Osteoblast (primary cell): Measurements from ENCODE around the gene PLXDC2. TPM values are rescaled to one million over a fixed set of nuclear protein-coding genes. Genes with fewer than 3 reads are reported as not detected.

Source experiments
- DNase-seq: peaks from one replicate; pipeline ENCODE4 v3.0.0; 2011; ENCODE audit warnings: low spot score, mixed read lengths; ENCODE audit not compliant: insufficient read length; ENCODE audit errors: missing footprints
- H2AFZ ChIP-seq: 2 replicates; pipeline ENCODE4 v1.6.0; 2011; ENCODE audit warnings: mild to moderate bottlenecking, low read length
- H3K27ac ChIP-seq: 2 replicates; pipeline ENCODE4 v1.5.1; 2011; ENCODE audit warnings: mild to moderate bottlenecking, low read depth, low read length, moderate library complexity
- H3K27me3 ChIP-seq: 2 replicates; pipeline ENCODE4 v1.6.0; 2012; ENCODE audit warnings: mild to moderate bottlenecking, control low read depth, inconsistent platforms, low read length, moderate library complexity; ENCODE audit not compliant: insufficient read depth
- H3K36me3 ChIP-seq: 2 replicates; pipeline ENCODE4 v1.5.1; 2011; ENCODE audit warnings: mild to moderate bottlenecking, low read length, control low read depth, moderate library complexity; ENCODE audit not compliant: insufficient read depth
- H3K4me1 ChIP-seq: 2 replicates; pipeline ENCODE4 v1.5.1; 2011; ENCODE audit warnings: mild to moderate bottlenecking, low read length, control low read depth, moderate library complexity; ENCODE audit not compliant: insufficient read depth
- H3K4me2 ChIP-seq: 2 replicates; pipeline ENCODE4 v1.6.0; 2011; ENCODE audit warnings: mild to moderate bottlenecking, low read length; ENCODE audit not compliant: insufficient read depth
- H3K4me3 ChIP-seq: fragments of 200-600 bp; sonication (generic); 3 replicates; pipeline ENCODE4 v1.5.1; 2012; ENCODE audit warnings: mild to moderate bottlenecking, low read length, inconsistent platforms; ENCODE audit not compliant: insufficient read depth
- H3K79me2 ChIP-seq: 2 replicates; pipeline ENCODE4 v1.6.0; 2012; ENCODE audit warnings: mild to moderate bottlenecking, low read length, control low read depth, inconsistent platforms; ENCODE audit not compliant: insufficient read depth
- H3K9me3 ChIP-seq: 2 replicates; pipeline ENCODE4 v1.5.1; 2011; ENCODE audit warnings: low read depth, low read length, control low read depth
- H4K20me1 ChIP-seq: 2 replicates; pipeline ENCODE4 v1.6.0; 2012; ENCODE audit warnings: mild to moderate bottlenecking, low read length, control low read depth; ENCODE audit not compliant: insufficient read depth
- total RNA-seq: library from RNA; depleted of rRNA; stranded (reverse); fragments of >200 nt; gene quantifications from 2 replicates; pipeline ENCODE4 v1.2.3, GENCODE V29; 2012
- TF ChIP-seq, protein P1 (sequence below): IDR thresholded peaks from 2 replicates; pipeline ENCODE4 v1.5.1; 2011; ENCODE audit warnings: mild to moderate bottlenecking, low read depth, low read length, moderate library complexity; ENCODE audit errors: extremely low read depth

PLXDC2 gene
- total RNA-seq, 1 donor: 63.3 TPM

- Histone ChIP-seq H3K4me3 (no peak overlapping the region), H3K36me3 (no peaks in the 10 kb centered on the region), H2AFZ (no peak overlapping the region), H3K79me2 (no peaks in the 10 kb centered on the region), H3K27me3 (no peaks in the 10 kb centered on the region), H3K4me2 (no peak overlapping the region), H3K4me1 (no peaks in the 10 kb centered on the region), H4K20me1 (no peaks in the 10 kb centered on the region), H3K9me3 (no peaks in the 10 kb centered on the region), H3K27ac (no peak overlapping the region)
- DNase-seq: no peak
- TF ChIP-seq, protein P1, sequence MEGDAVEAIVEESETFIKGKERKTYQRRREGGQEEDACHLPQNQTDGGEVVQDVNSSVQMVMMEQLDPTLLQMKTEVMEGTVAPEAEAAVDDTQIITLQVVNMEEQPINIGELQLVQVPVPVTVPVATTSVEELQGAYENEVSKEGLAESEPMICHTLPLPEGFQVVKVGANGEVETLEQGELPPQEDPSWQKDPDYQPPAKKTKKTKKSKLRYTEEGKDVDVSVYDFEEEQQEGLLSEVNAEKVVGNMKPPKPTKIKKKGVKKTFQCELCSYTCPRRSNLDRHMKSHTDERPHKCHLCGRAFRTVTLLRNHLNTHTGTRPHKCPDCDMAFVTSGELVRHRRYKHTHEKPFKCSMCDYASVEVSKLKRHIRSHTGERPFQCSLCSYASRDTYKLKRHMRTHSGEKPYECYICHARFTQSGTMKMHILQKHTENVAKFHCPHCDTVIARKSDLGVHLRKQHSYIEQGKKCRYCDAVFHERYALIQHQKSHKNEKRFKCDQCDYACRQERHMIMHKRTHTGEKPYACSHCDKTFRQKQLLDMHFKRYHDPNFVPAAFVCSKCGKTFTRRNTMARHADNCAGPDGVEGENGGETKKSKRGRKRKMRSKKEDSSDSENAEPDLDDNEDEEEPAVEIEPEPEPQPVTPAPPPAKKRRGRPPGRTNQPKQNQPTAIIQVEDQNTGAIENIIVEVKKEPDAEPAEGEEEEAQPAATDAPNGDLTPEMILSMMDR: no peak
Observed at GRCh38 chr10:19775296-19775695, 40.9 kb upstream of the PLXDC2 start.

- no peak for DNase-seq
- no peaks in the 10 kb centered on the region for H3K79me2 ChIP-seq
- no peak overlapping the region for H3K4me2 ChIP-seq
- no peaks in the 10 kb centered on the region for H3K27me3 ChIP-seq
- no peaks in the 10 kb centered on the region for H3K9me3 ChIP-seq
- H3K4me1 ChIP-seq: no peaks in the 10 kb centered on the region
- no peak overlapping the region for H3K4me3 ChIP-seq
- no peaks in the 10 kb centered on the region for H4K20me1 ChIP-seq
- H3K27ac ChIP-seq: no peak overlapping the region
- no peak overlapping the region for H2AFZ ChIP-seq
- H3K36me3 ChIP-seq: no peaks in the 10 kb centered on the region
- TF ChIP-seq, protein P1: no peak
Observed at GRCh38 chr10:19777806-19778205, 38.4 kb upstream of the PLXDC2 start.

- no peaks in the 10 kb centered on the region for H4K20me1 ChIP-seq
- H3K79me2 ChIP-seq: no peaks in the 10 kb centered on the region
- no peak overlapping the region for H3K4me3 ChIP-seq
- TF ChIP-seq, protein P1: no peak
- no peak overlapping the region for H3K4me2 ChIP-seq
- H3K36me3 ChIP-seq: no peaks in the 10 kb centered on the region
- H3K27ac ChIP-seq: no peak overlapping the region
- DNase-seq: no peak
- H3K27me3 ChIP-seq: no peaks in the 10 kb centered on the region
- no peak overlapping the region for H2AFZ ChIP-seq
- no peaks in the 10 kb centered on the region for H3K4me1 ChIP-seq
- no peaks in the 10 kb centered on the region for H3K9me3 ChIP-seq
Observed at GRCh38 chr10:19778996-19779395, 37.2 kb upstream of the PLXDC2 start.

DNA sequence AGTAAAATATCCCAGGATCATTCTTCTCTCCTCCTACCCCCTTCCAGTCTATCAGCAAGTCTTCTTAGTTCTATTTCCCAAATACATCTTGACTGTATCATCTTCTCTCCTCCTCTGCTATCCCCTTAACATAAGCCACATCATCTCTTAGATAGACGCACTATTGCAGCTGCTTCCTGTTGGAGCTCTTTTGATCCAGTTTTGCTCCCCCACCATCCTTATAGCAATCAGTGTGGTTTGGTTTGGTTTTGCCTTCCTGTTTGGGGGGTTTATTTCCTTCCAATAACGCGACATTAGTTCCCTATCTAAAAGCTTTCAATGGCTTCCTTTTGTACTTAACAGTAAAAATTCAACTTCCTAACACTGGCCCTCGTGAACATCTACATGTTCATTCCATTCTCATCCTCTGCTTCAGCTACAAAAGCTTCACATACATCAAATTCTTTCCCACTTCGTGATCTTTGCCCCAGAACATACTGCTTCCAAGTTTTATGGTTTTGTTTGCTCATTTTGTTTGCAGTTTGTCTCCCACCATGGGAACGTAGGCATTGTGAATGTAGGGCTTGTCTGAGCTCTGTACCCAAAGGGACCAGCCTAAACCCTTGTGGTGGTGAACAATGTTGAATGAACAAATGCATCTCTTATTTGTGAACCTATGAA, 33.7 kb upstream of the PLXDC2 start:
- Histone ChIP-seq H3K79me2 (no peaks in the 10 kb centered on the region), H3K36me3 (no peaks in the 10 kb centered on the region), H3K4me1 (no peaks in the 10 kb centered on the region), H4K20me1 (no peaks in the 10 kb centered on the region), H3K4me3 (no peak overlapping the region), H2AFZ (no peak overlapping the region), H3K4me2 (no peak overlapping the region), H3K27me3 (no peaks in the 10 kb centered on the region), H3K9me3 (no peaks in the 10 kb centered on the region), H3K27ac (no peak overlapping the region)
- no peak for DNase-seq
- TF ChIP-seq, protein P1: no peak
